Mucosa of gallbladder (tissue), 1 donor: ENCODE data around the gene PPM1K. TPM values are rescaled to one million over a fixed set of nuclear protein-coding genes. Genes with fewer than 3 reads are reported as not detected.

ENCODE experiments used
- DNase-seq: peaks from one replicate; pipeline ENCODE4 v3.0.0-alpha.2; 2020; ENCODE audit warnings: low spot score
- total RNA-seq: library from RNA; stranded (reverse); gene quantifications from one replicate; pipeline ENCODE4 v1.2.1, GENCODE V29; 2021
- donor health status: DM: no; HTN: no; CAD: no.

The PPM1K gene
- total RNA-seq, 1 donor from 2014 or later: 24.4 TPM

- no peak for DNase-seq
Observed at GRCh38 chr4:88276952-88277710, 7.2 kb downstream of the PPM1K start.

GRCh38 chr4:88275949-88276515 is 8.3 kb downstream of the PPM1K start:
- DNase-seq: no peak

DNA sequence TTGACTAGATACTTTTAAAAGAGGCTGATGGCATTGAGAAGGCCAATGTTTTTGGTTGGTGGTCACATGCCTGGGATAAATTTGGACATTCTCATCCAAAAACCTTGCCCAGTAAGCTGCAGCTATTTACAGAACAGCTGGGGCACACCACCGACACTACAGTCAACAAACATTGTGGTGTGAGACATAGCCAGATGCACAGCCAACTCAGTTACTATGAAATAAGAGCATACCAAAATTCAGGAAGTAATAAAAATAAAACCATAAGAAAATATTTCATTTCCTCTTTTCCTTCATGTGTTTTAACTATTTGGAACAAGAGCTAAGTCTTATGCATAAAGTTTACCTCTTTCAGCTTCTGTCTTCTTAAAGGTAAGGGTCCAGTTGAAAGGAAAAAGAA is 8.8 kb downstream of the PPM1K start:
- DNase-seq: no peak

DNA sequence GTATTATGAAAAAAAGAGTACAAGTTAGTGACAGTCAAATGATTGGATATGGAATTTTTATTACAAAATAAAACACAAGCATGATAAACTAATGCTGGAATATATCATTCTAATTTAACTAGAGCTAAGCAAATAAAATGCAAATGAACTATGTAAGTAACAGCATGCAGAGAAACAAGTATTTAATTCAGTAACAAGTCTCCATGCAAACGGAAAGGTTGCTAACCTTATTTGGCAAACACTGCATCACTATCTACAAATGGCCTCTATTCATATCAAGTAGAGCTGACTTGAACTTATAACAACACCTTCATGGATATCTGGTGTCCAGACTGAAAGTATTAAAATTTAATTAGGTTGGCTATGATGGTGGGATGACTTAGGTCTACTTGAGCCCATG is 15.4 kb downstream of the PPM1K start:
- no peak for DNase-seq

GRCh38 chr4:88264336-88264735 is 20.0 kb downstream of the PPM1K start:
- no peak for DNase-seq

- DNase-seq: no peak
Observed at GRCh38 chr4:88257726-88258125, 26.6 kb downstream of the PPM1K start.

DNA sequence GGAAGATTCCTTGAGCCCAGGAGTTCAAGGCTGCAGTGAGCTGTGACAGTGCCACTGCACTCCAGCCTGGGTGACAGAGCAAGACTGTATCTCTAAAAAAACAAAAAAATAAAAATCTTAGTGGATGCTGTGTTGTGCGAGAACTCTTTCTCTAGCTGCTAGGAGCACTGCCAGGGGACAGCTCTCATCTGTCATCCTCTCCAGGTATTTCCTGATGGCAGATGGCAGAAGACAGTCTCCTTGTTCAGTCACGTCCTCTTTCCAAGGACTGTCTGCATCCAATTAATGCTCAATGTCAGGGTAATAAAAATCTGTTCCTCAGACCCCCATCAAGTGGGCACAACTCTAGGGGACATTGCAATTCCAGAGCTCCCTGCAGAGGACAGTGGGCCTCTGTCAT is 29.2 kb downstream of the PPM1K start:
- DNase-seq: no peak

DNA sequence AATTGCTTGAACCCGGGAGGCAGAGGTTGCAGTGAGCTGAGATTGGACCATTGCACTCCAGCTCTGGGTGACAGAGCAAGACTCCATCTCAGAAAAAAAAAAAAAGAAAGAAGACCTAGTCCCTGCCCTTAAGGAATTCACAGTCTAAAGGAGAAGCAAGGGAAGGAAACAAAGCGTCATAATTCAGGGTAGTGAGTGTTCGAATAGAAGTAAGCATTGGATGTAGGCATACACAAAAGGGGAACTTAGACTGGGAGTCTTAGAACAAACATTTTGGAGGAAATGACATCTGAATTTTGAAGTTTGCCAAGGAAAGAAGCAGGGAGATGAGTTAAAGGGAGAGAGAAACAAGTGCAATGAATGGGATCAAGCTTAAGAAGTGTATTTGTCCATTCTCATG is 32.4 kb downstream of the PPM1K start:
- no peak for DNase-seq

GRCh38 chr4:88247148-88247547 is 37.2 kb downstream of the PPM1K start:
- no peak for DNase-seq

DNA sequence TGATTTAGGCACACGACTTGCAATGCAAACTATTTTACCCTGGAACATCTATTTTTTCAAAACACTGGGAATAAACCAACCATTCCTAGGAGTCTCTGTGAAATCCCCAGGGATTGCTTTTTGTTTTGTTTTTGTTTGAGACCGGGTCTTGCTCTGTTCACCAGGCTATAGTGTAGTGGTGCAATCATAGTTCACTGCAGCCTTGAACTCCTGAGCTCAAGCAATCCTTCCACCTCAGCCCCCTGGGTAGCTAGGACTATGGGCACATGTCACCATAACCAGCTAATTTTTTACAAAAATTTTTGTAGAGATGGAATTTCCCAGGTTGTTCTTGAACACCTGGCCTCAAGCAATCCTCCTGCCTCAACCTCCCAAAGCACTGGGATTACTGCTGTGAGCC is 37.8 kb downstream of the PPM1K start:
- no peak for DNase-seq

DNA sequence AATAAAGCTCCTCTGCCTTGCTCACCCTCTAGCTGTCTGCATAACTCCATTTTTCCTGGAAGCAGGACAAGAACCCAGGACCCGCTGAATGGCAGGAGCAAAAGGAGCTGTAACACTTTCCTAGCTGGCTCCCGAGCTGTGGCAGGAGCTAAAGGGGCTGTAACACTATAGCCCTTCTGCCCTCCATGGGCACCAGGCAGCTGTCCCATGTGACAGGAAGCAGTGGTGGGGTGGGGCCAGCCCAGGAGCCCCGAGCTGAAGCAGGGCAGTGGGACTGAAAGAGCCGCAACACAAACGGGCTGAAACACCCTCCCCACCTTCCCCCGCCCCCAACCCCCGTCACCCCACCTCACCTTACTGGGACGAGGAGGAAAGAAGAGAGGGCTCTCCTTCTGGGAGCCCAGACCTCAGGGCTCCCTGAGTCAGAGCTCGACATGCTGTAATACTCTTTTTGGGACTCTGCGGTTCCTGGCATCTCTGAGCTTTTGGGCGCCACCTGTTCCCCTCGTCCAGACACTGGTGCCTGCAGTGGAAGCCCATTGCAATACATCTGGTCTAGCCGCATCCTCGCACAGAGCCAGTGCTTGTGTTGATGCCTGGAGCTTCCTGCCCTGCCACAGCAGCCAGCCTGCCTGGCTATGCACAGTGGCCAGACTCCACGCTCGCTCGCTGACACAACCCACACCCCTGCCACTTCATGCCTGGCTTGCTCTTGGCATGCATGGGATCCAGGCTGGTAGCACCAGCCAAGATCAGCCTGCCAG is 39.4 kb downstream of the PPM1K start:
- DNase-seq: no peak

- no peak for DNase-seq
Observed at GRCh38 chr4:88244056-88244455, 40.3 kb downstream of the PPM1K start.

DNA sequence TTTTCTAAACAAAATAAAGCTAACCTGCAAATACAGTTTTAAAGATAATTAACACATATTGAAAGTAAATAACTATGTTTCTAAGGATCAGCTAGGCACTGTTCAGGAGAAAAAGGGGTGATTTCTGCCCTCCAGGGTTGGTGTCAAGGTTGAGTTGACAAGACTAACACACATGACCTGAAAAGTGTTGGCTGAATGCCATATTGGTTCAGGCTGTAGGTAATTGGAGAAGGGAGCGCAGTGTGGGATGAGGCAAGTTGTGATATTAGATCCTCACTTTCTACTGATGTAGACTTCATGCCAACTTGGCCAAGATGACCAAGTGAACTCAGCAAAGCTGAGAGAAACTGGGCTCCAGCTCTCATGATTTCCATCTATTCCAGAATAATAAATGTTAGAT is 42.2 kb downstream of the PPM1K start:
- DNase-seq: no peak

DNA sequence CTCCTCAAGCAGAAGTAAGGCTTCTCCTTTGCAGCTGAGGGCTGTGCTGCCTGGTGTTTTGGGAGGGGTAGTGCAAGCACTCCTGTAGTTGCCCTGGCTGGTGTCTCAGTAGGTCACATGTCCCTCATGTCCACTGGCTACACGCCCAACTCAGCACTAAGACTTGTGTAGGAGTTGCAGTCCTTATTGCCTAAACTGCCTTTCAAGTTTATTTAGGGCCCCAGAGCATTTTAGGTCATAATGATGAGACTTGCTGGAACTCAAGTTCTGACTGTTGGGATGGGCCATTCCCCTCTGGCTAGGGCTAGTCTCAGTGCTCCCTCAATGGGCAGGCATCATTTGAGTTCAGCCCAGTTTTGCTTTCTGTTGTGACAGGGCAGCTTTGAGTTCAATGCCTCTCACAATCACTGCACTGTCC is 44.1 kb downstream of the PPM1K start:
- DNase-seq: no peak

DNA sequence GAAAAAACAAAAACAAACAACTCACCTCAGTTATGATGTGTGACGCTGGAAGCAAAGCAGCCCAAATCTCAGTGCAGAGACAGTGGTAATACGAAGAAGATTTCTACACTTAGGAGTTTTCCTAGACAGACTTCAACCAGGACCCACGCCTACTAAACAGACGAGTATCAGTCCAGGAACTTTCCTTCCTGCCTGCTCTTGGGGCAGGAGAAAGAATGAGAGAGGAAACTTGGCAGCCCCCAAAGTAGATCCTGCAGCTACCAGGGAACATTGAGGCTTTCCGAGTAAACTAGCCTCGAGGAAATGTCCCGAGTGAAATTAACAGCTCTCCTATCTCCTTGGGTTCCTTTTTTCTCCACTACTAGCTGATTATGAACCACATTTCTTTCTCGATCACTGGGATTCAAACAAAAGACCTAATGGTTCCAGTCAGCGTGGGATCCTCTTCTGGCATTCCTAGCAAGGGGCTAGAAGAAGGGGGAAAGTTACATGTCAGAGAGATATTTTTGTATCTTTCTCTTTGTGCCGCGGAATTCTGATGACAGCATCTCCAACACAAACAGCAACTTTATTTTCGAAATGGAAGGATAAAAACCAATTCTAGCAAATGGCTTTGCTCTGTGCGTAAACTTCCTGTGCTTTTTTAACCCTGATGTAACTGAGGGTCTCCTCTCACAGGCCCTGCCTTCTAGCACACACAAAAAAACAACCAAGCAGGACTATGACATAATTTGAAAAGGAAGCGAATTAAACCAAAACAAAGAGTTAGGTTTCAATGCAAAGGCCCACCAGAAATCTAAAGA is 53.2 kb downstream of the PPM1K start:
- DNase-seq: no peak

DNA sequence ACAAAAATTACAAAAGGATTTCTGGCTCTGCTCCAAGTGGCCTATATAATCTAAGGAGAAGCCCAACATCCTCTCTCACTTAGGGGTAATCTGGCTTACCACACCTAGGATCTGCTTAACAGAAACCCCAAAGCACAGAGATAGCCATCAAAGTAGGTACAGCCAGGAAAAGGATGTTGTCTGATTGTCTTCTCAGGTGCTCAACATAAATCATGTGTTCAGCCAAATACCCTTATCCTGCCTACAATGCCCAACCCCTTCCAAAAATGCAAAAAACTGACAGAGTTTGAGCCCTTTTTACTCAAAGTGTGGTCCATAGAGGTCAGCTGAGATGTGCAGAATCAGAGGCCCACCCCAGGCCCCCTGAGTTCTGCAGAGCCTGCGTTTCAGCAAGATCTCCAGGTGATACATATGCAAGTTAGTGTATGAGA is 53.9 kb downstream of the PPM1K start:
- no peak for DNase-seq

- no peak for DNase-seq
Observed at GRCh38 chr4:88227734-88228133, 56.6 kb downstream of the PPM1K start.

DNA sequence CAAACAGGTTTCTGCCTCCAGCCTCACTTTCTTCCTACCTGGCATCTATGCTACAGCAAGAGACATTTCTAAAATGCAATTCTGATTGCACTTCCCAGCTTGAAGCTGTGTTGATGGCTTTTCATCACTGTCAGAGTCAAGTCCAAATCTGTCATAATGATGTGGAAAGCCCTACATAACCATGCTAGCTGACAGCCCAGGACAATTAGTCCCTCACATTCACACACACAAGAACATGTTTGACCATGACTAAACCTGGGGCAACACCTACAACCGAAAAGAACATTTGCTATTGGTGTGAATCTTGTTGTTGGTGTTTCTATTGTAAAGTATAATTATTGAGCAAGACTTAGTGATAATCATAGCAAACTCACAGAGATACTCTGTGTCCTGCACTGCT is 58.2 kb downstream of the PPM1K start:
- DNase-seq: no peak

GRCh38 chr4:88225232-88226105 is 58.9 kb downstream of the PPM1K start:
- DNase-seq: no peak

- DNase-seq: no peak
Observed at GRCh38 chr4:88223516-88223915, 60.8 kb downstream of the PPM1K start.

DNA sequence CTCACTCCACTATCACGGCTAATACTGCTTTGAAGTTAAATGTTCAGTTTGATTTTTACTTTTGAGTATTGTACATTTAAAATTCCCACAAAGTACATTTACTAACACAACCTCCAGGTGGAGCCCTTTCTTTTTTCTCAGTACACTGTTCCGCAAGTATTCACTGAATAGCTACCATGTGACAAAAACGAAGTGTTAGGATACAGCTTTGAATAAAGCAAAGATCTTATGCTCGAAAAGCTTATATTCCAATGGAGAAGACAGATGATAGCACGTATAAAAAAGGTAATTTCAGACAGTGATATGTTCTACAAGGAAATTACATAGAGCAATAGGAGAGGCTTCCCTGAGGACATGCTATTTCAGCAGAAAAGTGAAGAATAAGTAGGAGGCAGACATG is 65.3 kb downstream of the PPM1K start:
- DNase-seq: no peak
